ENCODE results near the gene BLVRA. TPM values are rescaled to one million over a fixed set of nuclear protein-coding genes. Genes with fewer than 3 reads are reported as not detected.
A peak's percentile ranks its signal among the peaks of the same experiment; 100 is the strongest.
"Not testable (repeated sequence)": the region's sequence is repeated elsewhere in the genome, so short reads cannot be mapped to it uniquely, and the experiment has no call there.

BLVRA gene
- total RNA-seq, 2 donors from 2014 or later, result 29.6 to 54.8 TPM

DNA sequence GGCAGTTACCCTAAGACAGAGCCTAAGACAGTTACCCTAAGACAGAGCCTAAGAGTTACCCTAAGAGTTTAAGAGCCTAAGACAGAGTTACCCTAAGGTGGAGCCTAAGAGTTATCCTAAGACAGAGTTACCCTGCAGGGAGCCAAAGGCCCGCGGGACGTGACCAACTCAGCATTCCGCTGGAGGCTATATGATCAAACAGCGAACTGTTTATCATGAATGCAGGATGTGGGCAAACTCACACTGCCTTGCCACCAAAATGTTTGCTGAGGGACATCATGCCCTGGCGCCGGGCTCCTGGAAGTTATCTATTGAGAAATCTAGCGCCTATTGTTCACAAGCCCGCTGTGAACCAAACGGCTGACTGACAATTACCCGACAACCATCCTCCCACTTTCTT is 49.9 kb downstream of the BLVRA start:
- no peak overlapping the region for H3K4me3 ChIP-seq
- TF ChIP-seq, protein P1, sequence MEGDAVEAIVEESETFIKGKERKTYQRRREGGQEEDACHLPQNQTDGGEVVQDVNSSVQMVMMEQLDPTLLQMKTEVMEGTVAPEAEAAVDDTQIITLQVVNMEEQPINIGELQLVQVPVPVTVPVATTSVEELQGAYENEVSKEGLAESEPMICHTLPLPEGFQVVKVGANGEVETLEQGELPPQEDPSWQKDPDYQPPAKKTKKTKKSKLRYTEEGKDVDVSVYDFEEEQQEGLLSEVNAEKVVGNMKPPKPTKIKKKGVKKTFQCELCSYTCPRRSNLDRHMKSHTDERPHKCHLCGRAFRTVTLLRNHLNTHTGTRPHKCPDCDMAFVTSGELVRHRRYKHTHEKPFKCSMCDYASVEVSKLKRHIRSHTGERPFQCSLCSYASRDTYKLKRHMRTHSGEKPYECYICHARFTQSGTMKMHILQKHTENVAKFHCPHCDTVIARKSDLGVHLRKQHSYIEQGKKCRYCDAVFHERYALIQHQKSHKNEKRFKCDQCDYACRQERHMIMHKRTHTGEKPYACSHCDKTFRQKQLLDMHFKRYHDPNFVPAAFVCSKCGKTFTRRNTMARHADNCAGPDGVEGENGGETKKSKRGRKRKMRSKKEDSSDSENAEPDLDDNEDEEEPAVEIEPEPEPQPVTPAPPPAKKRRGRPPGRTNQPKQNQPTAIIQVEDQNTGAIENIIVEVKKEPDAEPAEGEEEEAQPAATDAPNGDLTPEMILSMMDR (IDR thresholded peaks at IDR 0.05), result no peak
- no peak for DNase-seq (ENCODE audit: low spot score)
- no peak overlapping the region for H3K27ac ChIP-seq
- no peaks in the 10 kb centered on the region for H3K4me1 ChIP-seq
- peaks cover 39% of the 10 kb centered on the region for H3K36me3 ChIP-seq
- no peaks in the 10 kb centered on the region for H3K27me3 ChIP-seq
- no peaks in the 10 kb centered on the region for H3K9me3 ChIP-seq

DNA sequence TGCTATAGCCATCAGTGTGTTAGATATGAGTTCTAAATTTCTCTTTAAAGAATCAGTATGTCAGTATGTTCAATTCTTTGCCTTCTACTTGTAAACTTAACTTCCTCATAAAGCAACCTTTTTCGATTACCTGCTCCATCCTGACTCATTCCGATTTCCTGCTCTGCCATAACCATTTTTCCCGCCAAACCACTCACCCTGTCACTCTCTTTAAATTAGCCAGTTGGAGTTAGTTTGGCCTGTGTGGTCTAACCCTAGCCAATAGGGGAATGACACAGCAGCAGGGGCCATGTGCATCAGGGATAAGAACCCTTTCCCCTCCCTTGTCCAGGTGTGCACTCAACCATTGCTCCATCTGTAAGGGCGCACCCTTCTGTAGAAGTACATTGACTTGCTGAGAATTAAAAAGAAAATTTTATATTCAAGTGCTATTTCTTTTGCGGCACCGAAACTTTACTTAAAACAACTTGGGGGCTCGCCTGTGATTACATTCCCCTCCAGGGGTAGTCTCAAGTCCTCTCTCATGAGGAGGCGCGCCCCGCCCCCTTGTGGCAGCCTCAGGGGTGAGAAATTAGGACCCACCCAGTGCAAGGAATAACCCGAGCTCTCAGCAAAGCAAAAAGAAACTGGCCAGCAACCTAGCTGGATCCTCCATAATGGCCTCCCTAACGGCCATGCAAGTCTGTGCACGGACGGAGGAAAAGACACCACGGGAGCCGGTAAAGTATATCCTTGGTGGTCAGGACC is 51.9 kb downstream of the BLVRA start:
- DNase-seq (ENCODE audit: low spot score); H3K4me3 ChIP-seq; H3K4me1 ChIP-seq; H3K27me3 ChIP-seq; H3K9me3 ChIP-seq; H3K27ac ChIP-seq: not testable (repeated sequence)
- TF ChIP-seq, protein P1 (IDR thresholded peaks at IDR 0.05), result peak in 1 of 2 donors; percentile 30
- peaks cover 28% of the 10 kb centered on the region for H3K36me3 ChIP-seq

DNA sequence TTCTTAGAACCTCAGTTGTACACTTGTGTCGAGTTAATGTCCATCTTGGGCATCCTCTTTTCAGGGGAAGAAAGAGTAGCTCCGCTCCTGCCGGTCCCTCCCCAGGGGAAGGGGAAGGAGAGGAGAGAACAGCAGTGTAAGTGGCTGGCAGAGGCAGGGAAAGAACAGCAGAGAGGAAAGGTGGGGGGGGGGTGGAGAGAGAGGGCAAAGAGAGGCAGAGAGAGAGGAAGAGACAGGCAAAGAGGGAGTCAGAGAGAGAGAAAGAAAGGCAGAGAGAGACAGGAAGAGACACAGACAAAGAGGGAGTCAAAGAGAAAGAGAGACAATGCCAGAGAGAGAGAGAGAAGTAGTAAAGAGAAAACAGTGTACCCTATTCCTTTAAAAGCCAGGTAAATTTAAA is 56.9 kb downstream of the BLVRA start:
- DNase-seq (ENCODE audit: low spot score), result no peak
- TF ChIP-seq, protein P1 (IDR thresholded peaks at IDR 0.05), result no peak
- Histone ChIP-seq H3K4me1 (no peaks in the 10 kb centered on the region), H3K9me3 (no peaks in the 10 kb centered on the region), H3K4me3 (no peak overlapping the region), H3K27ac (no peak overlapping the region), H3K27me3 (no peaks in the 10 kb centered on the region), H3K36me3 (no peaks in the 10 kb centered on the region)

DNA sequence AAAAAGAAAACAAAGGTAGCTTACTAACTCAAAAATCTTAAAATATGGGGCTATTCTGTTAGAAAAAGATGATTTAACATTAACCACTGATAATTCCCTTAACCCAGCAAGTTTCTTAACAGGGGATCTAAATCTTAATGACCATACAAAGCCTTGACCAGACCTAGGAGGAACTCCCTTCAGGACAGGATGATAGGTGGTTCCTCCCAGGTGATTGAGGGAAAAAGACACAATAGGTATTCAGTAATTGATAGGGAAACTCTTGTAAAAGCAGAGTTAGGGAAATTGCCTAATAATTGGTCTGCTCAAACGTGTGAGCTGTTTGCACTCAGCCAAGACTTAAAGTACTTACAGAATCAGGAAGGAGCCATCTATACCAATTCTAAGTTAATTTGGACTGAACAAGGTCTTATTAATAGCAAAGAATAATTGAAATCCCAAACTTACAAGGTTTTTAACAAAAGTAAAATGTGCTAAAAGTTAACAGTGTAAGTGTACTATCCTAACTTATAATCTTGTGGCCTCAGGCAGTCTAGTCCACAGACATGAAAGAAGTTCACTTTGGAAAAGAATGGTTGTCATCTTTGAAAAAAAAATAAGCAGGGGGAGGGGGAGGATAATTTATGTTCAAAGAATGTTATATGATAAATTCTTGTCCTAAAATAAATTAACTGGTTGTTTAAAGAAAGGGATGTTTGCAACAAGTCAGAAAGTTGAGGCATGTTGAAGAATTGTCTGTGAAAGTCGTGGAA is 57.7 kb downstream of the BLVRA start:
- not testable (repeated sequence) for H3K9me3 ChIP-seq; H3K36me3 ChIP-seq; DNase-seq (ENCODE audit: low spot score); H3K27ac ChIP-seq; H3K4me1 ChIP-seq; H3K4me3 ChIP-seq; H3K27me3 ChIP-seq

DNA sequence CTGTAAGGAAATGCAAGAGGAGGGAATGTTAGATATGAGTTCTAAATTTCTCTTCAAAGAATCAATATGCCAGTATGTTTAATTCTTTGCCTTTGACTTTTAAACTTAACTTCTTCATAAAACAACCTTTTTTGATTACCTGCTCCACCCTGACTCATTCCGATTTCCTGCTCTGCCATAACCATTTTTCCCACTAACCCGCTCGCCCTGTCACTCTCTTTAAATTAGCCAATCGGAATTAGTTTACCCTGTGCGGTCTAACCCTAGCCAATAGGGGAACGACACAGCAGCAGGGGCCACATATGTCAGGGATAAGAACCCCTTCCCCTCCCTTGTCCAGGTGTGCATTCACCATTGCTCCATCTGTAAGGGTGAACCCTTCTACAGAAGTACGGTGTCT is 64.9 kb downstream of the BLVRA start:
- not testable (repeated sequence) for H3K27me3 ChIP-seq; DNase-seq (ENCODE audit: low spot score); H3K27ac ChIP-seq; H3K4me3 ChIP-seq; H3K9me3 ChIP-seq; H3K36me3 ChIP-seq; H3K4me1 ChIP-seq

DNA sequence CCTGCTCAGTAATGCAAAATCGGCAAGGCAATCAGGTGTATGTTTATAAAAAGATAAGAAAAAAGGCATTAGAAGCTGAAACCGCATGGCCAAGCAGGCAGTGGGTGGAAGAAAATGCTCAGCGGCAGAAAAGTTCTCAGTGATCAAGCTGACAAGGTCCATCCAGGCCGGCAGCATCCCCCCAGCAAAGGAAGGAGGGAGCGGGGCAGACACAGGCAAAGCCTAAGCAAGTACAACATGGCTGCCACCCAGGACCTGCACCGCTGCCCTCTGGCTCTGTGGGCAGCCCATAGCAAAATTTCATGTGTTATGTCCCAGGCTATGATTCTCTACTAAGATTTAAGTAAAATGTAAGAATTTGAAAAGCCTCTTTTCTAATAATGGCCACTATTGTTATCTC is 65.5 kb downstream of the BLVRA start:
- DNase-seq (ENCODE audit: low spot score), result no peak
- Histone ChIP-seq H3K27me3 (no peaks in the 10 kb centered on the region), H3K36me3 (no peaks in the 10 kb centered on the region), H3K4me3 (no peak overlapping the region), H3K4me1 (no peaks in the 10 kb centered on the region), H3K27ac (no peak overlapping the region), H3K9me3 (no peaks in the 10 kb centered on the region)
- TF ChIP-seq, protein P1 (IDR thresholded peaks at IDR 0.05), result no peak

DNA sequence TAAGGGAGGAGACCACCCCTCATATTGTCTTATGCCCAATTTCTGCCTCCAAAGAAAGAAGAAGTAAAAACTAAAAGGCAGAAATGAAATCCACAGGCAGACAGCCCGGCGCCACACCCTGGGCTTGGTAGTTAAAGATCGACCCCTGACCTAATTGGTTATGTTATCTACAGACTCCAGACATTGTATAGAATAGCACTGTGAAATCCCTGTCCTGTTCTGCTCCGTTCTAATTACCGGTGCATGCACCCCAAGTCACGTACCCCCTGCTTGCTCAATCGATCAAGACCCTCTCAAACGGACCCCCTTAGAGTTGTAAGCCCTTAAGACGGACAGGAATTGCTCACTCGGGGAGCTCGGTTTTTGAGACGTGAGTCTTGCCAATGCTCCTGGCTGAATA is 66.0 kb downstream of the BLVRA start:
- not testable (repeated sequence) for H3K27ac ChIP-seq; H3K4me3 ChIP-seq; H3K9me3 ChIP-seq; H3K36me3 ChIP-seq; DNase-seq (ENCODE audit: low spot score); H3K4me1 ChIP-seq; H3K27me3 ChIP-seq
